Breast epithelium (tissue), 3 donors: ENCODE data around the gene GCSH.

Experiments used
- CTCF ChIP-seq, 3 donors: fragments of 450-650 bp; IDR thresholded peaks; one replicate each; pipeline ENCODE4 v1.5.1; 2016 to 2017; ENCODE audit warnings: antibody characterized with exemption in 3 of 3, mild to moderate bottlenecking in 3 of 3, moderate library complexity in 3 of 3
- POLR2A ChIP-seq: fragments of 450-650 bp; IDR thresholded peaks from one replicate; pipeline ENCODE4 v1.6.1; 2016; ENCODE audit warnings: antibody characterized with exemption, mild to moderate bottlenecking, moderate library complexity
- POLR2AphosphoS5 ChIP-seq, 3 donors: sonication (generic); formaldehyde crosslinking; IDR thresholded peaks; one replicate each; pipeline ENCODE4 v1.6.1; 2017; ENCODE audit warnings: antibody characterized with exemption in 3 of 3

GRCh38 chr16:81140930-81141780 is 45.0 kb upstream of the GCSH start:
- no peak for TF ChIP-seq POLR2A
- TF ChIP-seq CTCF (IDR thresholded peaks at IDR 0.05) = peak in 2 of 3 donors; percentile 11 to 24
- TF ChIP-seq POLR2AphosphoS5 (IDR thresholded peaks at IDR 0.05) = no peak
